Activated naive CD8-positive, alpha-beta T cell treated with anti-CD3 and anti-CD28 coated beads, Interleukin-2, amount 50 U/mL, for 24 hours (primary cell): ENCODE data around the gene PLVAP.

Source experiments
- ATAC-seq: fragments of 150-1000 bp; cut with Tn5 transposase; one replicate; pipeline ENCODE4 v1.10.0; 2021
- DNase-seq: peaks from one replicate; pipeline ENCODE4 v3.0.0; 2021
- H3K27ac Mint-ChIP-seq: one replicate; pipeline ENCODE4 v1.8.0; 2021; ENCODE audit warnings: mild to moderate bottlenecking, mixed read lengths
- H3K27me3 Mint-ChIP-seq: one replicate; pipeline ENCODE4 v1.8.0; 2021; ENCODE audit warnings: mixed read lengths
- H3K36me3 Mint-ChIP-seq: one replicate; pipeline ENCODE4 v1.8.0; 2021; ENCODE audit warnings: low read depth, mixed read lengths
- H3K4me1 Mint-ChIP-seq: one replicate; pipeline ENCODE4 v1.8.0; 2021; ENCODE audit warnings: mixed read lengths
- H3K4me3 Mint-ChIP-seq: one replicate; pipeline ENCODE4 v1.8.0; 2021; ENCODE audit warnings: mild to moderate bottlenecking, moderate library complexity, mixed read lengths
- H3K9me3 Mint-ChIP-seq: one replicate; pipeline ENCODE4 v1.8.0; 2021; ENCODE audit warnings: mixed read lengths

PLVAP gene

GRCh38 chr19:17353386-17353785, 23.8 kb downstream of the PLVAP start:
- no peak for DNase-seq
- no peak for ATAC-seq
- Mint-ChIP-seq H3K9me3 (no peaks in the 10 kb centered on the region), H3K36me3 (no peaks in the 10 kb centered on the region), H3K4me3 (no peak overlapping the region), H3K27ac (no peak overlapping the region), H3K27me3 (peaks cover 15% of the 10 kb centered on the region), H3K4me1 (no peaks in the 10 kb centered on the region)

GRCh38 chr19:17352608-17353280, 24.4 kb downstream of the PLVAP start:
- no peak for DNase-seq
- no peaks in the 10 kb centered on the region for H3K9me3 Mint-ChIP-seq
- H3K4me1 Mint-ChIP-seq, result no peaks in the 10 kb centered on the region
- H3K36me3 Mint-ChIP-seq, result no peaks in the 10 kb centered on the region
- no peak for ATAC-seq
- H3K4me3 Mint-ChIP-seq, result no peak overlapping the region
- H3K27me3 Mint-ChIP-seq, result peaks cover 17% of the 10 kb centered on the region
- no peak overlapping the region for H3K27ac Mint-ChIP-seq

- peaks cover 2% of the 10 kb centered on the region for H3K4me1 Mint-ChIP-seq
- H3K27ac Mint-ChIP-seq, result no peak overlapping the region
- H3K9me3 Mint-ChIP-seq, result no peaks in the 10 kb centered on the region
- DNase-seq, result no peak
- peaks cover 22% of the 10 kb centered on the region for H3K27me3 Mint-ChIP-seq
- no peaks in the 10 kb centered on the region for H3K36me3 Mint-ChIP-seq
- ATAC-seq, result no peak
- no peak overlapping the region for H3K4me3 Mint-ChIP-seq
Measured at GRCh38 chr19:17351815-17352435, 25.2 kb downstream of the PLVAP start.

GRCh38 chr19:17348700-17349099, 28.4 kb downstream of the PLVAP start:
- DNase-seq (no peak), ATAC-seq (no peak)
- H3K4me1 Mint-ChIP-seq, result peaks cover 7% of the 10 kb centered on the region
- H3K36me3 Mint-ChIP-seq, result no peaks in the 10 kb centered on the region
- peaks cover 23% of the 10 kb centered on the region for H3K27me3 Mint-ChIP-seq
- H3K4me3 Mint-ChIP-seq, result no peak overlapping the region
- H3K27ac Mint-ChIP-seq, result no peak overlapping the region
- no peaks in the 10 kb centered on the region for H3K9me3 Mint-ChIP-seq

- H3K27ac Mint-ChIP-seq, result no peak overlapping the region
- no peak for ATAC-seq
- no peaks in the 10 kb centered on the region for H3K9me3 Mint-ChIP-seq
Measured at GRCh38 chr19:17347877-17348276, 29.3 kb downstream of the PLVAP start.

GRCh38 chr19:17347361-17347760, 29.8 kb downstream of the PLVAP start:
- no peak for DNase-seq
- no peak for ATAC-seq
- Mint-ChIP-seq H3K27ac (no peak overlapping the region), H3K4me1 (peaks cover 7% of the 10 kb centered on the region), H3K27me3 (peaks cover 18% of the 10 kb centered on the region), H3K4me3 (no peak overlapping the region), H3K9me3 (no peaks in the 10 kb centered on the region), H3K36me3 (peaks cover 2% of the 10 kb centered on the region)

More at GRCh38 chr19:17347877-17348276, 29.3 kb downstream of the PLVAP start:
- Mint-ChIP-seq H3K4me3 (no peak overlapping the region), H3K4me1 (peaks cover 7% of the 10 kb centered on the region), H3K36me3 (no peaks in the 10 kb centered on the region), H3K27me3 (peaks cover 20% of the 10 kb centered on the region)
- no peak for DNase-seq

- peaks cover 12% of the 10 kb centered on the region for H3K27me3 Mint-ChIP-seq
- peaks cover 7% of the 10 kb centered on the region for H3K4me1 Mint-ChIP-seq
- H3K36me3 Mint-ChIP-seq, result peaks cover 2% of the 10 kb centered on the region
- ATAC-seq, result peak; percentile 90
- peak; percentile 88 for DNase-seq
- H3K4me3 Mint-ChIP-seq, result no peak overlapping the region
- no peaks in the 10 kb centered on the region for H3K9me3 Mint-ChIP-seq
- no peak overlapping the region for H3K27ac Mint-ChIP-seq
Measured at GRCh38 chr19:17346109-17346671, 31.0 kb downstream of the PLVAP start.

- Mint-ChIP-seq H3K4me3 (no peak overlapping the region), H3K27ac (no peak overlapping the region), H3K9me3 (no peaks in the 10 kb centered on the region), H3K4me1 (peaks cover 14% of the 10 kb centered on the region), H3K36me3 (peaks cover 2% of the 10 kb centered on the region), H3K27me3 (peaks cover under 1% of the 10 kb centered on the region)
- DNase-seq (no peak), ATAC-seq (no peak)
Measured at GRCh38 chr19:17341845-17342244, 35.3 kb downstream of the PLVAP start.

GRCh38 chr19:17341386-17341785, 35.8 kb downstream of the PLVAP start:
- peaks cover 13% of the 10 kb centered on the region for H3K4me1 Mint-ChIP-seq
- no peaks in the 10 kb centered on the region for H3K27me3 Mint-ChIP-seq
- DNase-seq (no peak), ATAC-seq (no peak)
- H3K36me3 Mint-ChIP-seq, result peaks cover 2% of the 10 kb centered on the region
- H3K4me3 Mint-ChIP-seq, result no peak overlapping the region
- no peak overlapping the region for H3K27ac Mint-ChIP-seq
- H3K9me3 Mint-ChIP-seq, result no peaks in the 10 kb centered on the region

- Mint-ChIP-seq H3K27me3 (no peaks in the 10 kb centered on the region), H3K27ac (no peak overlapping the region), H3K36me3 (peaks cover 2% of the 10 kb centered on the region), H3K4me3 (no peak overlapping the region), H3K4me1 (peaks cover 11% of the 10 kb centered on the region), H3K9me3 (no peaks in the 10 kb centered on the region)
- no peak for DNase-seq
- ATAC-seq, result no peak
Measured at GRCh38 chr19:17340871-17341357, 36.2 kb downstream of the PLVAP start.

- DNase-seq, result peak; percentile 34
- H3K27ac Mint-ChIP-seq, result no peak overlapping the region
- peaks cover 13% of the 10 kb centered on the region for H3K4me1 Mint-ChIP-seq
- H3K36me3 Mint-ChIP-seq, result peaks cover 2% of the 10 kb centered on the region
- no peak overlapping the region for H3K4me3 Mint-ChIP-seq
- H3K27me3 Mint-ChIP-seq, result no peaks in the 10 kb centered on the region
- no peak for ATAC-seq
- no peaks in the 10 kb centered on the region for H3K9me3 Mint-ChIP-seq
Measured at GRCh38 chr19:17340302-17340870, 36.8 kb downstream of the PLVAP start.

GRCh38 chr19:17339088-17339741, 37.9 kb downstream of the PLVAP start:
- H3K4me3 Mint-ChIP-seq, result peak overlapping the region; percentile 95
- no peak for ATAC-seq

GRCh38 chr19:17338433-17339078, 38.6 kb downstream of the PLVAP start:
- H3K4me1 Mint-ChIP-seq, result peaks cover 25% of the 10 kb centered on the region
- H3K36me3 Mint-ChIP-seq, result peaks cover 2% of the 10 kb centered on the region
- H3K4me3 Mint-ChIP-seq, result peak overlapping the region; percentile 95
- H3K9me3 Mint-ChIP-seq, result no peaks in the 10 kb centered on the region
- no peak for ATAC-seq
- no peak for DNase-seq
- peak overlapping the region; percentile 86 for H3K27ac Mint-ChIP-seq
- H3K27me3 Mint-ChIP-seq, result no peaks in the 10 kb centered on the region

More at GRCh38 chr19:17339088-17339741, 37.9 kb downstream of the PLVAP start:
- H3K9me3 Mint-ChIP-seq, result no peaks in the 10 kb centered on the region
- no peak overlapping the region for H3K27ac Mint-ChIP-seq
- DNase-seq, result peak; percentile 60
- H3K4me1 Mint-ChIP-seq, result peaks cover 21% of the 10 kb centered on the region
- H3K27me3 Mint-ChIP-seq, result no peaks in the 10 kb centered on the region
- H3K36me3 Mint-ChIP-seq, result peaks cover 2% of the 10 kb centered on the region
